NOMO-1 (cell line): ENCODE results near the gene GALNT13.

ENCODE experiments used
- DNase-seq, 2 experiments: peaks; one replicate each; lab custom pipeline; 2025; ENCODE audit not compliant: unreplicated experiment in 2 of 2; lab: John Stamatoyannopoulos, UW

GALNT13 gene

DNA sequence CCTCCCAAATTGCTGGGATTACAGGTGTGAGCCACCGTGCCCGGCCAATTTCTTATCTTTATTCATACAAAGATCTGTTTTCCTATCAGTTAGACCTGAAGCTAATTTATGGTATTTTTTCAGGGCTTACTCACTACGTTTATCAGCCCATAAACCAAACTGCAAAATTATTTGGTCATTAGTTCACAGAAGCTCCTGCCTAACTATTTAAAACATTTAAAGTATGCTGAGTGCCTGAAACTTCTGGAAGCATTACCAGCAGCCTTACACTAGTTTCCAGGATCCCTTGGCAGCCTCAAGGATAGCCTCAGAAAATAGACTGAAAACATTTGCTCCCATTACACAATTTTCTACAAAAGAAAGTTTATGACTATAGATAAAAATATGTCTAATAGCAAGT is 68.8 kb downstream of the GALNT13 start:
- no peak for DNase-seq

DNA sequence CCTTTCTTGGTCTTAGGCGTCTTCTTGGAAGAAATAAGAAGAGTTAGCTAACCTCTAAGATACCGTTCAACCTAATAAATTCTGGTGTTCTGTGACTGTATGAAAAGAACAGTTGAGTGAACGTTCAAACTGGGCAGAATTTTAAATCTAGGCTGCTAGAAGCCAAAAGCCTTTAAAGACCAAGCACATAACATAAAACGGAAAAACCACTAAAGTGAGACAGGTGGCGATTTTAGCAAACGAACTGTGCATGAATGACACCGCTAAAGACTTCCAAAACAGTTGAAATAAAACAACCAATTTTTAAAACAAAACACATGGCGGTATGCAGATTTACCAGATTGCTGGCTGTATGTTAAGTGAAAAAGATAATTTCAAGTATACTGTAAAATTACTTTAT is 73.1 kb downstream of the GALNT13 start:
- DNase-seq: no peak

DNA sequence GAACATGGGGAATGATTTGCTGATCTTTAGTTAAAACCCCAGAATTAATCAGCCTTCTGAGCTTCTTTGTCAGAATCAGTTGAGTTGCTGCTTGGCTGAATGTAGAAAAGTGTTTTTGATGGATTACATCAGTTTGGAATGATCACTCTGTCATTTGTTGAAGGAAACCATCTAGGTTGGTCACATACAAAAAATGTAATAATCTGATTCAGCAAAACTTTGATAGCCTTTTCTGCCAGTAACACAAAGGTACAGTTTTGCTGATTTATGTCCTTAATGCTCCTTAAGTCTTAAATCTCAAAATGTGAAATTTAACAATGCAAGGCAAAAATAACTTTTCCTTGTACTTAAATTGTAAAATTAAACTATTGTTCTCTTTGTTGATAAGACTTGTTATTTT is 74.3 kb downstream of the GALNT13 start:
- DNase-seq: no peak

DNA sequence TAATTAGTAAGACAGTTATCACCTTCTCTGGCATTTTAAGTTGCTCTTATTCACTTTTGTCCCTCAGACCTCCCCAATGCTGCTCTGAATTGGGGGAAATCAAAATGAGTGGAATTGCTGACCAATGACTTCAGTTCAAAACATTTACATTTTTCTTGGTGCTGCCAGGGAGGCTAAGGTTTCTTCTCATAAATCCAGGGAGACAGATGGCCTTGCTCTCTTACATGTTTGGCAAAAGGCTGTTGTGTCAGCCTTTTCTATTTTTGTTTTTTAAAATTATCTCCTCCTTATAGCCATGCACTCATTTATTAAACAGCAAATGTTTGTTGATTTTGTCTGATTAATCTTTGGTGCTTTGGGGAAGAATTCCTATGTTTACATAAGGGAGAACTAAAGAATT is 82.0 kb downstream of the GALNT13 start:
- DNase-seq: no peak

DNA sequence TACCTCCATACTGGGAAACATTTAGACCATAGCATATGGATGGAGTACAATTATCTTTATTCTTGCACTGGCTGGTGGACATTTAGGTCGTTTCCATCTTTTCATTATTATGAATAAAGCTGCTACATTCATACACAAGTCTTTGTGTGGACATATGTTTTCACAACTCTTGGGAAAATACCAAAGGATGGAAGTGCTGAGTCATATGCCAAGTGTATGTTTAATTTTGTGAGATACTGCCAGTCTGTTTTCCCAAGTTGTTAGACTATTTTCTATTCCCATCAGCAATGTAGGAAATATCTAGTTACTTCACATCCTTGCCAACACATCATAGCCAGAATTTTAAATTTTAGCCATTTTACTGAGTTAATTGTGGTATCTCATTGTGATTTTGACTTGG is 91.5 kb downstream of the GALNT13 start:
- no peak for DNase-seq

DNA sequence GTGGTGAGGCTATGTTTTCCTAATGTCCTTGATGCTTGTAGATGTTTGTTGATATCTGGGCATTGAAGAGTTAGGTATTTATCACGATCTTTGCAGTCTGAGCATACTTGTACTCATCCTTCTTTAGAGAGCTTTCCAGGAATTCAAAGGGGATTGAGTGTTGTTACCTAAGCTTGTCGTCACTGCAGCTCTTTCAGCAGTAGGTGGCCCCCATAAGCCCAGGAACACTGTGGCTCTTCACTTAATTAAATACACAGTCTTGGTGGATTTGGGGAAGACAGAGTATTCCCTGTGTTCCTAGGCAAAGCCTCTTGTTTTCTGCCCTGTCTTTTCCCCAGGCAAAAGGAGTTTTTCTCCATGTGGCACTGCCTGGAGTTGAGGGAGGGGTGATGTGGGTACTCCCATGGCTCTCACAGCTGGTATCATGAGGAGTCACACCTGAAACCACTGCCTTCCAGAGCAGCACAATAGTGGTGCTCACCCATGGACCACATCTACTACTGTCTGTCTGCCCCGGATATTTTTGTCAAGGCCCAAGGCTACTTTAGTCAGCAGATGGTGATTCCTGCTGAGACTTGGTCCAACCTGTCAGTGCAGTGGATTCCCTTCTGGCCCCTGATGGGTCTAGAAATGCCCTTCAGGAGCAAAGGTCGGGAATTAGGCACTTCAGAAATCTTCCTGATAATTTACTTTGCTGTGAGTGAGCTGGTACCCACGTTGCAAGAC is 95.7 kb downstream of the GALNT13 start:
- DNase-seq: no peak

DNA sequence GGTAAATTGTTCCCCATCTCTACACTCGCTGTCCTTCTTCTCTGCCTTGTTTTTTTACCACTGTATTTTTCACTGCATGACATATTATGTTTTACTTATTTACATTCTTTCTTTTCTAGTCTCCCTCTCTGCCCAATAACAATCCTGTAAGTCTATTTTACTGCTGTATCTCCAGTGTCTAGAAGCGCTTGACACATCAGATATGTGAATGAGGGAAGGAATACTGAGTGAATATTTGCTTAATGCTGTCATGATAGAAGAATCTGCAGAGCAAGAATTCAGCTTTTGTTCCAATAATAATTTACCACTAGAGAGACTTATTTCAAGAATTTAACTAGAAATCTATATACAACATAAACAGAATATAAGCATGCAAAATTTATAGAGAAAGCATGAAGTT is 99.5 kb downstream of the GALNT13 start:
- DNase-seq: no peak

DNA sequence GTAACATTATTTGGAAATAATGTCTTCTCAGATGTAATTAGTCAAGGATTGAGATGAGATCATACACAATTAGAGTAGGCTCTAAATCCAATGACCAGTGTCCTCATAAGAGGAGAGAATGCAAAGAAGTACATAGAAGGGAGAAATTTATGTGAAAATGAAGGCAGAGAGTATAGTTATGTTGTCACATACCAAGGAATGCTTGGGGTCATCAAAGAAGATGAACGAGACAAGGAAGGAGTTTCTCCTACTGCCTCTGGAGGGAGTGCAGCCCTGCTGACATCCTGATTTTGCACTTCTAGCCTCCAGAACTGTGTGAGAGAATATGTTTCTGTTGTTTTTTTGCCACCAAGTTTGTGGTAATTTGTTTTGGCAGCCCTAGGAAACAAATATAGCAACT is 100.1 kb downstream of the GALNT13 start:
- no peak for DNase-seq

DNA sequence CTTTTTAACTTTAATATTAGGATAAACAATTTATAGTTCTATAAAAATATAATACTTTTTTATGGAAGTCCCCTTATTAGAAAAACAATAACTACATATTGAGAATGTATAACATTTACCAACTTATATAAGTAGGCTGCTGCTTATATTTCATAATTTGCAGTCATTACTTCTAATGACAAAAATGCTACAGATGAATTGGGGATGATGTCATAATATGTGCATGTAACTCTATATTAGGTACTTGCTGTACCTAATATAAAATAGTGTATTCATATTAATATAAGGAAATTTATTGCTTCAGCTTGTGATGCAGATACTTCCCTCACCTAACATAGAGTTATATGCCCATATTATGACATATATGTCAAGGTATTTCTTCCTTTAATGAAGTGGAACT is 100.7 kb downstream of the GALNT13 start:
- DNase-seq: no peak

DNA sequence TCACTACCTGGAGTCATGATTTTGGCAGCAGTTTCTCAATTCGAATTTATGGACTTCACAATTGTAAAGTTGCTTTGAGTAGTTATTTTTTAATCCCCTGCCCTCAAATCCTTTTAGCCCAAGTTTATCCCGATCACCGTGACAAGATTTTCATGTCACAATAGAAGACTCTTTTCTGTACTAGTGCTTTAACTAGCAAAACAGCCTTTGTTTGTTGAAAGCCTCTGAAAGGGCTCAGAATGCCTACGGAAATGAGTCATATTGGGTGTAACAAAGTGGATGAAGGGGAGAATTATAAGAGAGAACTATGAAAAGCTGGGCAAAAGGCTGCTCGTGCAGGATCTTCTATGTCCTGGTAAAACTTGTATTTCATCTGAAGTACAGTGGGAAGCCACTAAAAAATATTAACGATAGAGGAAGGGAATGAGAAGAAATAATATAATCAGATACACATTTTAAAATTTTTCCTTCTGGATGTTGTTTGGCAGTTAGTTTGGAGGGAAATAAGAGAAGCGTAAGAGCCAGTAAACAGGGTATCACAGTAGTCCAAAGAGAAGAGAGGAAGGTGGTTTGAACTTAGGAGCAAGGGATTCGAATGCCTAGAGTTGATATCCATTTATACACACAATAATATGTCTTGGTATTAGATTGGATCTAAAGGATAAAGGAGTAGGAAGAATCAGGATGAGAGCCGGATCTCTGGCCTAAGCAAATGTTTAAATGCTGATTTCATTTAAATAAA is 114.9 kb downstream of the GALNT13 start:
- no peak for DNase-seq

DNA sequence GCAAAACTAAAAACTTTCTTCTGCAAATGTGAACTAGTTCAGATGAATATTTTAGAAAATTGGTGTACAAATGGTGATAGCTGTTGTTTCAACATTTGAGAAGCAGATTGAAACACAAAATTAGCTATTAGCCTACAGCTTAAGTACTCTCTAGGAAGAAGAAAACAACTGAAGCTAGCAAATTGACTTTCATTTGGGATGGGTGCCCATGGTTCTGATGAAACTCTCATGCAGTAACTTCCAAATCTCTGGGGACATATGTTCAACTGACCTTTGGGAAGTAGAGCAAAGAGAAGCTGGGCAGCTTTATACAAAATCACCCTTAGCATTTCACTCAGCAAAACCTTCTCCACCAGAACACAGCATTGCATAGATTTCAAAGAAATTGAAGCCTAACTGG is 119.0 kb downstream of the GALNT13 start:
- DNase-seq: no peak

DNA sequence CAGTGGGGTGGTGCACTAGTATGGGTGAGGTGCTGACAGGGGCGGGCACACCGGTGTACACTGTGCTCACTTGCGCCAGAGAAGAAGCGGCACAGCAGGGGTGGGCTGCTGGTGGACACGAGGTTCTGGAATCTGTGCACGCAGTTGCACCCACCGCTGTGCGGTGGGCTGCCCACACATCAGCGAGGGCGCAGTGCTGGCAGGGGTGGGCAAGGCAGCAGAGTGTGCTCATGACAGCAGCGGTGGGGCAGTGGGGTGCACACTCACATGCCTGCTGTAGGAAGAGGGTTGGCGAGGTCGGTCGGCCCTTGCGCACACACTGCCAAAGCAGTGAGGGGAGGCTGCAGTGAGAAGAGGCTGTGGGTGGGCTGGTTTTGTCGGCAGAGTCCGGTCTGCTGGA is 141.8 kb downstream of the GALNT13 start:
- DNase-seq: no peak

DNA sequence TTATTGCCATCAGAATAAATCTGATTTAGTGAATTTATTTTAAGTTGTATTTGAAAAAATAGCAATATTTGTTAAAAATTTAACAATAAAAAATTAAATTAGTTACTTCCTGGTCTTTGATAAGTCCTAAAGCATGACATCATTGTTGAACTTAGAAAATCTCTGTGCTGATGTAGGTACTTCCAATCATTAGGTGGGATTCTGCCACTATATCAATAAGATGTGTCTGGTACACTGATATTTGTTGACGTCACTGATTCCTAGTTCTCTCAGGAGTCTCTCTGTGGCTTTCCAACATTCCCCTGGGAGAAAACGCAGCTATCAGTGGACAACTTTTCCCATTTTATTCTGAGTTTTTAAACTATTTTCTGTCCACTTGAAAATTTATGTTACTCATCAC is 143.5 kb downstream of the GALNT13 start:
- DNase-seq: no peak

DNA sequence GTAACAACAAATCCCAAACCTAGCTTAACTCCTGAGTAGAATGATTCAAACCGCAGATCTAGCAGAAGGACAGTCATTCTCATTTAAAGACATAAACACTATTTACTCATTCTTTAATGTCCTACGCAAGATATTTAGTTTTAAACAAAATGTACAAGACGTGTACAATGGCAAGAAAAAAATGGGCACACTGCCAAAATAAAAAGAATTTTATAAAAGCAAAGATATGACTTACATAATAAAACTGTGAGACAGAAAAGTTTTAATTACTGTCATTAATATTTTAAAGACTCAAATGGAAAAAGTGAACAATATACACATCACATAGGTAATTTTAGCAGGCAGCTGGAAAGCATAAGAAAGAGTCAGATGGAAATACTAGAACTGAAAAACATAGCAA is 157.8 kb downstream of the GALNT13 start:
- DNase-seq: no peak

DNA sequence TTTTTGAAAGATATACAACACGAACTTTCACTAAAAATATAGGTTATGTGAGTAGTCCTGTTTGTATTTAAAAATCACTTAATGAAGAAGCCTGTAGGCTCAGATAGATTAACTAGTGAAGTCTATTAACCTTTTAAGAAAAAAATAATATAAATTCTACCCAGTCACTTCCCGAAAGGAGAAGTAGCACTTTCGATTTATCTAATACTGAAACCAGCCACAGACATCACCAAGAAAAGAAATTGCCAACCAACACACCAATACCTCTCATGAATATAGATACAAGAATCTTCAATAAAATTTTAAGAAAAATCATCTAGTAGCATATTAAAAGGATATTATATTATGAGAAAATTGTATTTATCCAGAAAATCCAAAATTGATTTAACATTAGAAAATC is 160.5 kb downstream of the GALNT13 start:
- DNase-seq: no peak

DNA sequence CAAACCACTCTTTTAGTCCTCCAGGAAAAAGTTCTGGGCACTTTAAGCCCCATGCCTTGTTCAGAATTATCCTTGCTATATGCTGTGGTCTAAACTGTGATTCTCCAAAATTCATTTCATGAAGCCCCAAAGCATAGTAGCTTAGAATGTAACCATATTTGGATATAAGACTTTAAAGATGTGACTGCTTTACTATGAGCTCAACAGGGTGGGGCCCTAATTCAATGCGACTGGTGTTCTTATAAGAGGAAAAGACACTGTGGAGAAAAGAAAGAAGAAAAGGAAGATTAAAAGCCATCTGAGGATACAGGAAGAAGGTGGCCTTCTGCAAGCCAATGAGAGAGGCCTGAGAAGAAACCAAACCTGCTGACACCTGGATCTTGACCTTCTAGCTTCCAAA is 174.8 kb downstream of the GALNT13 start:
- DNase-seq: no peak

DNA sequence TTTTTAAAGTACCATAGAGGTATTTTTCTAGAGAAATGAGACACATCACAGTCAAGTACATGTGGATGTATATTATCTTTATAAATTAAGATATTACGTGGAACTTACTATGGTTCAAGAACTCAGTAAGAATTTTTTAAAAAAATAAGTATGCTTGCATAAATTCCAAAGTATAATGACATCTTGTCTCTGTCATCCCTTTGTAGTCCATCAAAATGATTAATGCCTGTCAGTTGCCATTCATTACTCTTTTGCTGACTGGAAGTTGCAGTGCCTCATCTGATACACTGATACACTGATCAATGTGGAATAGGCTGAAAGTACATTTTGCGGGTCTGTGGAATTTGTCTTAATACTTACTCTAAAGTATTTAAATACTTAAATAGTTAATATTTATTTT is 177.2 kb downstream of the GALNT13 start:
- no peak for DNase-seq

DNA sequence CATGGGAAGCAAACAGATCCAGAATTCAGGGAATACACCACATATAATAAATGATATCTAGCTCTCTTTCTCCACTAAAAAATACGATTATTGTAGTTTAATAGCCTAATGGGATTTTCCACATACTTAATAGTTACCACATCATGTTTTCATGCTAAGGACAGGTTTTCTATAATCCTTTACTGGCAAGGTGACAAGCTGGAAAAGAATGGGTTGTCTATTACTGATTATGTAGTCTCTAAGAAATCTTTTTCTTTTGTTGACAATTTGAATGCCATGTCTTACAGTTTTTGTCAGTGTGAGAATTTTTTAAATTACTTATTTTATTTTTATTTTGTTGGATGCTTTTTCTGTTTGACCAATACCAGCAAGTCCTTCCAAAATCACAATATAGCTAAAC is 177.8 kb downstream of the GALNT13 start:
- DNase-seq: no peak

DNA sequence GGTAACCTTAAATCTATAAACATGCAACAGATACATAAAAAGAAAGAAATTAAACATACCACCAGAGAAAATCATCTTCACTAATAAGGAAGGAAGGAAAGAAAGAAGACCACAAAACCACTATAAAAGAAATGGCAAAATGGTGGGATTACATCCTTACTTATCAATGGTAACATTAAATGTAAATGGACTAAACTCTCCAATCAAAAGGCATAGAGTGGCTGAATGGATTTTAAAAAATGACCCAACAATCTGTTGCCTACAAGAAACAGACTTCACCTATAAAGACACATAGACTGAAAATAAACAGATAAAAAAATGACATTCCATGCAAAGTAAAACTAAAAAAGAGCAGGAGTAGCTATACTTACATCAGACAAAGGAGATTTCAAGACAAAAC is 195.4 kb downstream of the GALNT13 start:
- DNase-seq: no peak

DNA sequence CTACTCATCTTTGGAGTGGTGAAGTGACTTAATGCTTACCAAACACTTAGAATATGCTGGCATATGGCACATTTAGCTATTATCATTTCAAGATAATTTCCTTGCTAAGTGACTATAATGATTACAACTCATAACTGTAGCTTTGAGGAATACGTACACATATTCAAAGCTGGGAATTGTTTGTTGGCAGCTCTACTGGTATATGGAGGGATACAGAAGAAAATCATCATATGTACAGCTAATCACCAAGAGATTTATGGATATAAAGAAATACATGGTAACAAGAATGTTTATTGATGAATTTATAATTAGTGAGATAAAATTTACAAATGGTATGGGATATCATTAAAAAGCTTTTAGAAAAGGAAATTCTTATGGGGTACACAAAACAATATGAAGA is 207.2 kb downstream of the GALNT13 start:
- no peak for DNase-seq

DNA sequence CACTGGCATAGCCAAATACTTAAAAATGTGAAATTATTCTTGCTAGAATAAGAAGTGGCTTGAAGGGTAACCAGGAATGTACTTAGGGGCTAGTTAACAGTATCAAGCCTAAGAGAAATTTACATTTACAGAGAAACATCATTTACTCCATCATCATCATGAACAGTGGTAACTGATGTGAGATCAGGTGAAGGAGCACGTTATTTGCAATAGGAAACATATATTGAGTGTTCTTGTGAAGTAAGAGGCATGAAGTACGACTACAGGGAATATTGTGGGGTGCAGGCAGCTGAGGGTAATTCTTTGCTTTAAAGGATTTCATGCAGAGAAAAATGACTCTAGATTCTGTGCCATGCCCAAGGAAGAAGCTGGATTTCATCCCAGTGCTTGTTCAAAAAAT is 220.8 kb downstream of the GALNT13 start:
- no peak for DNase-seq

DNA sequence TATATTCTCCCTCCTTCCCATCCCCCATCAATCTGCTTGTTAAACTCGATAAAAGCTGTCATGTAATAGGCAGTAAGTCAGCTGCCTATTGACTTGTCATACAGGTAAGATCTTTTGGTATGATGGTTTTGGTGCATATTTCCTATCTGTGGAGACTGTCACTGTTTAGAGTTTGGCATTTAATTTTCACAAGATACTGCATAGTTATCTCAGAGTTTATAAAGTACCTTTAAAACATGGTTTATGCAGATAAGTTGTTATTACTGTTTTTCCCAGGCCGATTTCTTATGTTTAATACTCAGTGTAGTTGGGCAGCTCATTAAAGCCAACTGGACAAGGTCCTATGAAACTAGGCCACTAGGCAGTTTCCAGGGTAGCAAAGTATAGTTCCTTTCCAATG is 222.1 kb downstream of the GALNT13 start:
- no peak for DNase-seq
